ENCODE measurements around the gene DDX6. TPM values are rescaled to one million over a fixed set of nuclear protein-coding genes. Genes with fewer than 3 reads are reported as not detected.
"Not testable (repeated sequence)": the region's sequence is repeated elsewhere in the genome, so short reads cannot be mapped to it uniquely, and the experiment has no call there.

DDX6 gene
- polyA plus RNA-seq, 1 experiment: 81.8 TPM

DNA sequence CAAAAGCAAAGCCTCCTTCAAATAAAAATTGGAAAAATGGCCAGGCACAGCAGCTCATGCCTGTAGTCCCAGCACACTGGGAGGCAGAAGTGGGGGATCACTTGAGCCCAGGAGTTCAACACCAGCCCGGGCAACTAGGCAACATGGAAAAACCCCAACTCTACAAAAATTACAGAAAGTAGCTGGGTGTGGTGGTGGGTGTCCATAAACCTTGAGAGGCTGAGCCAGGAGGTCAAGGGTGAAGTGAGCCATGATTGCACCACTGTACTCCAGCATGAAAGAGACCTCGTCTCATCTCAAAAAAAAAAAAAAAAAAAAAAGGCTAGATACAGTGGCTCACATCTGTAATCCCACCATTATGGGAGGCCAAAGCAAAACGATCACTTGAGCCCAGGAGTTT is 22.3 kb downstream of the DDX6 start:
- no peak for DNase-seq (ENCODE audit: low read depth, low spot score)
- Histone ChIP-seq H3K27me3 (ENCODE audit: control insufficient read depth, insufficient read depth, low read length) (no peaks in the 10 kb centered on the region), H3K4me3 (ENCODE audit: low read depth, low read length) (no peak overlapping the region), H3K27ac (ENCODE audit: low read depth, low read length) (no peak overlapping the region), H3K9me3 (ENCODE audit: control insufficient read depth, insufficient read depth, low read length) (no peaks in the 10 kb centered on the region)
- ChIA-PET POLR2A (no interaction called here), CTCF (interaction anchor here (1.4 kb wide), 1 partner anchor 109 kb away, joined by 3 read pairs; no protein-coding TSS in a partner anchor)
- TF ChIP-seq, protein P1, sequence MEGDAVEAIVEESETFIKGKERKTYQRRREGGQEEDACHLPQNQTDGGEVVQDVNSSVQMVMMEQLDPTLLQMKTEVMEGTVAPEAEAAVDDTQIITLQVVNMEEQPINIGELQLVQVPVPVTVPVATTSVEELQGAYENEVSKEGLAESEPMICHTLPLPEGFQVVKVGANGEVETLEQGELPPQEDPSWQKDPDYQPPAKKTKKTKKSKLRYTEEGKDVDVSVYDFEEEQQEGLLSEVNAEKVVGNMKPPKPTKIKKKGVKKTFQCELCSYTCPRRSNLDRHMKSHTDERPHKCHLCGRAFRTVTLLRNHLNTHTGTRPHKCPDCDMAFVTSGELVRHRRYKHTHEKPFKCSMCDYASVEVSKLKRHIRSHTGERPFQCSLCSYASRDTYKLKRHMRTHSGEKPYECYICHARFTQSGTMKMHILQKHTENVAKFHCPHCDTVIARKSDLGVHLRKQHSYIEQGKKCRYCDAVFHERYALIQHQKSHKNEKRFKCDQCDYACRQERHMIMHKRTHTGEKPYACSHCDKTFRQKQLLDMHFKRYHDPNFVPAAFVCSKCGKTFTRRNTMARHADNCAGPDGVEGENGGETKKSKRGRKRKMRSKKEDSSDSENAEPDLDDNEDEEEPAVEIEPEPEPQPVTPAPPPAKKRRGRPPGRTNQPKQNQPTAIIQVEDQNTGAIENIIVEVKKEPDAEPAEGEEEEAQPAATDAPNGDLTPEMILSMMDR (IDR thresholded peaks at IDR 0.05; ENCODE audit: low read depth, low read length): no peak

DNA sequence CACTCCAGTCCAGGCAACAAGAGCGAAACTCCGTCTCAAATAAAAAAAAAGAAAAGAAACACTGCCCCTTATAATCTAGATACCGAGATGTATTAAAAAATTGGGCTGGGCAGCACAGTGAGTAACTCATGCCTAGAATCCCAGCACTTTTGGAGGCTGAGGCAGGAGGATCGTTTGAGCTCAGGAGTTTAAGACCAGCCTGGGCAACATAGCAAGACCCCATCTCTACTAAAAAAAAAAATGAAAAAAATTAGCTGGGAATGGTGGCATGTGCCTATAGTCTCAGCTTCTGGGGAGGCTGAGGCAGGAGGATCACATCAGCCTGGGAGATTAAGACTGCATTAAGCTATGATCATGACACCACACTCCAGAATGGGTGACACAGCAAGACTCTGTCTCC is 24.9 kb downstream of the DDX6 start:
- H3K4me3 ChIP-seq (ENCODE audit: low read depth, low read length): no peak overlapping the region
- ChIA-PET POLR2A (no interaction called here), CTCF (interaction anchor here (0.6 to 1.1 kb wide), 3 partner anchors 22 to 440 kb away, joined by 3 to 7 read pairs (median 4); partner anchors contain the start of gene CBL)
- H3K27ac ChIP-seq (ENCODE audit: low read depth, low read length): no peak overlapping the region
- TF ChIP-seq, protein P1 (IDR thresholded peaks at IDR 0.05; ENCODE audit: low read depth, low read length): no peak
- no peak for DNase-seq (ENCODE audit: low read depth, low spot score)
- H3K27me3 ChIP-seq (ENCODE audit: control insufficient read depth, insufficient read depth, low read length): no peaks in the 10 kb centered on the region
- no peaks in the 10 kb centered on the region for H3K9me3 ChIP-seq (ENCODE audit: control insufficient read depth, insufficient read depth, low read length)

DNA sequence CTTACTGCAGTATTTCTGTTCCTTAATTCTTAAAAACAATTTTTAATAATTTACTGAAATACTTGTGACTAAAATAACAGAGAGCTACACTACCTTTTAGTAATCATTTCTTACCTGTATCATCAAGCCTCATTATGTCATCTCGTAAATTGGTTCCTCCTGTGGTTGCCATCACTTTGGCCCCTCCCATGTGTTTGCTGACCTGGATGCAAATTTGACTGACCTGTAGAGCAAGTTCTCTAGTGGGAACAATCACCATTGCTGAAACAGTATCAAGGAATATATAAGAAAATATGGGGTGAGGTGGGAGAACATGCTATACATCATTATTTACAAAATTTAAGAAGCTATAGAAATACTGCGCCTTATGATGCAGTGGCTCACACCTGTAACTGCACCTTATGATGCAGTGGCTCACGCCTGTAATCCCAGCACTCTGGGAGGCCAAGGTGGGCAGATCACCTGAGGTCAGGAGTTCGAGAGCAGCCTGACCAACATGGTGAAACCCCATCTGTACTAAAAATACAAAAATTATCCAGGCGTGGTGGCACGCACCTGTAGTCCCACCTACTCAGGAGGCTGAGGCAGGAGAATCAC is 25.8 kb downstream of the DDX6 start:
- H3K27ac ChIP-seq (ENCODE audit: low read depth, low read length); H3K9me3 ChIP-seq (ENCODE audit: control insufficient read depth, insufficient read depth, low read length); H3K4me3 ChIP-seq (ENCODE audit: low read depth, low read length); POLR2A ChIA-PET; DNase-seq (ENCODE audit: low read depth, low spot score); H3K27me3 ChIP-seq (ENCODE audit: control insufficient read depth, insufficient read depth, low read length): not testable (repeated sequence)
- CTCF ChIA-PET: interaction anchor here (0.6 to 1.0 kb wide), 2 partner anchors 76 to 163 kb away, joined by 4 to 5 read pairs; no protein-coding TSS in a partner anchor

DNA sequence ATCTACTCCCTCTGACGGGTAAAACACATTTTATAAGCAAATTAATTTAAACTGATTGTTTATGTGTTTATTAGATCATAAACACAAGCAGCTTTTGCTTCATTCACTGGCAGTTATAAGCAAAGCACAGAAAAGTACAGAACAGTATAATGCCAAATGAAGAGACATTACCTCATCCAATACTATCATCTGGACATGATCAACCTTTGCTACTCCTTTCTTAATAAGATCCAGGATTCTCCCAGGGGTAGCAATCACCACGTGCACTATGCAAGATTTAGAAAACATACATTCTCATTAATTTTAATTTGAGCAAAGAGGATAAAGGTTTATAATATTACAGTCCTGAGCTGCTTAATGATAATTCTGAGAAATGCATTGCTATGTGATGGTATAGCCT is 27.9 kb downstream of the DDX6 start:
- Histone ChIP-seq H3K9me3 (ENCODE audit: control insufficient read depth, insufficient read depth, low read length) (no peaks in the 10 kb centered on the region), H3K4me3 (ENCODE audit: low read depth, low read length) (no peak overlapping the region), H3K27me3 (ENCODE audit: control insufficient read depth, insufficient read depth, low read length) (no peaks in the 10 kb centered on the region), H3K27ac (ENCODE audit: low read depth, low read length) (no peak overlapping the region)
- TF ChIP-seq, protein P1 (IDR thresholded peaks at IDR 0.05; ENCODE audit: low read depth, low read length): no peak
- CTCF ChIA-PET: interaction anchor here (0.5 to 1.6 kb wide), 2 partner anchors 73 to 274 kb away, joined by 4 to 6 read pairs; no protein-coding TSS in a partner anchor
- no peak for DNase-seq (ENCODE audit: low read depth, low spot score)
- POLR2A ChIA-PET: no interaction called here

DNA sequence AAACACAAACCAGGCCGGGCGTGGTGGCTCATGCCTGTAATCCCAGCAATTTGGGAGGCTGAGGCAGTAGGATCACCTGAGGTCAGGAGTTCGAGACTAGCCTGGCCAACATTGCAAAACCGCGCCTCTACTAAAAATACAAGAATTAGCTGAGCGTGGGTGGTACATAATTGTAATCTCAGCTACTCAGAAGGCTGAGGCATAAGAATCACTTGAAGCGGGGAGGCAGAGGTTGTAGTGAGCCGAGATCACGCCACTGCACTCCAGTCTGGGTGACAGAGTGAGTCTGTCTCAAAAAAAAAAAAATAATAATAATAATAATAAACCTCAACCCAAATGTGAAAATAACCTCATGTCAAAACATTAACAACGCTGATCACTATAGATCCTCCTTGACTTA is 29.0 kb downstream of the DDX6 start:
- not testable (repeated sequence) for H3K27ac ChIP-seq (ENCODE audit: low read depth, low read length); H3K9me3 ChIP-seq (ENCODE audit: control insufficient read depth, insufficient read depth, low read length); H3K4me3 ChIP-seq (ENCODE audit: low read depth, low read length); DNase-seq (ENCODE audit: low read depth, low spot score); H3K27me3 ChIP-seq (ENCODE audit: control insufficient read depth, insufficient read depth, low read length)
- ChIA-PET POLR2A (interaction anchor here (0.5 to 0.7 kb wide), 2 partner anchors 29 to 200 kb away, joined by 3 to 7 read pairs; no protein-coding TSS in a partner anchor), CTCF (interaction anchor here (0.7 kb wide), 1 partner anchor 169 kb away, joined by 3 read pairs; no protein-coding TSS in a partner anchor)

DNA sequence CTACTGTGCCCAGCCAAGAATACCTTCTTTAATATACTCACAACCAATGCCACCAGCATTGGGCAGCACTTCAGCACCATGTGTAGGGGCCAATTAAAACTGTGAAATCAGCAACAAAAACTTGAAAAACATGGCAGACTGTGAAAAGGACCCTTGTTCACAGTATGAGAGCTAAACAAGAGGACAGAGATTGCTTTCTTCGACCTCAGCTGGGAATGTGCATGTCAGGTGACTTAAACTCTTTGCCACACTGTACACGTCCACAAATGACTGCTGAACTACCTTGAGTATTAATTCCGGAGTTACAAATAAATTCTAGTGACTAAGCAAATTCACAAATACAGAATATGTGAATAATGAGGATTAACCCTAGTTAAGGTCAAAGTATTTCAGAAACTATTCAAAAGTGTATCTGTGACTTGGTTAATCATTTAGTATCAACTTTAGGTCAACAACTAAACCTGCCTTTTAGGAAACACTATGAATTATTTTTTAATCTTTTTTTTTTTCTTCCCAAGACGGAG is 33.0 kb downstream of the DDX6 start:
- TF ChIP-seq, protein P1 (IDR thresholded peaks at IDR 0.05; ENCODE audit: low read depth, low read length): no peak
- Histone ChIP-seq H3K27ac (ENCODE audit: low read depth, low read length) (no peak overlapping the region), H3K9me3 (ENCODE audit: control insufficient read depth, insufficient read depth, low read length) (no peaks in the 10 kb centered on the region), H3K27me3 (ENCODE audit: control insufficient read depth, insufficient read depth, low read length) (no peaks in the 10 kb centered on the region), H3K4me3 (ENCODE audit: low read depth, low read length) (no peak overlapping the region)
- no peak for DNase-seq (ENCODE audit: low read depth, low spot score)
- ChIA-PET CTCF (interaction anchor here (1.8 kb wide), 1 partner anchor 68 kb away, joined by 4 read pairs; no protein-coding TSS in a partner anchor), POLR2A (interaction anchor here (0.6 kb wide), 1 partner anchor 19 kb away, joined by 5 read pairs; no protein-coding TSS in a partner anchor)
